Stimulated activated memory B cell treated with anti-CD40 and anti-IgM and Interleukin-4, amounts not matched to agents 10 μg/mL and 1 μg/mL and 100 μg/mL, for 72 hours (primary cell): ENCODE measurements around the gene OR2B2.
A peak's percentile ranks its signal among the peaks of the same experiment; 100 is the strongest.

Source experiments
- ATAC-seq: fragments of 150-1000 bp; cut with Tn5 transposase; 2 replicates; pipeline ENCODE4 v1.10.0; 2021
- H3K27ac Mint-ChIP-seq: one replicate; pipeline ENCODE4 v1.8.0; 2022; ENCODE audit warnings: mild to moderate bottlenecking, mixed read lengths
- H3K27me3 Mint-ChIP-seq: one replicate; pipeline ENCODE4 v1.8.0; 2022; ENCODE audit warnings: mixed read lengths
- H3K36me3 Mint-ChIP-seq: one replicate; pipeline ENCODE4 v1.8.0; 2022; ENCODE audit warnings: mixed read lengths
- H3K4me1 Mint-ChIP-seq: one replicate; pipeline ENCODE4 v1.8.0; 2022; ENCODE audit warnings: mixed read lengths
- H3K4me3 Mint-ChIP-seq: one replicate; pipeline ENCODE4 v1.8.0; 2022; ENCODE audit warnings: mild to moderate bottlenecking, moderate library complexity, mixed read lengths
- H3K9me3 Mint-ChIP-seq: one replicate; pipeline ENCODE4 v1.8.0; 2022; ENCODE audit warnings: mixed read lengths

OR2B2 gene

GRCh38 chr6:27899543-27899942 lies 12.7 kb downstream of the OR2B2 start:
- Mint-ChIP-seq H3K27ac (no peak overlapping the region), H3K36me3 (no peaks in the 10 kb centered on the region), H3K4me3 (no peak overlapping the region), H3K27me3 (no peaks in the 10 kb centered on the region), H3K4me1 (peaks cover 8% of the 10 kb centered on the region), H3K9me3 (no peaks in the 10 kb centered on the region)
- no peak for ATAC-seq

- H3K27ac Mint-ChIP-seq = no peak overlapping the region
- H3K27me3 Mint-ChIP-seq = no peaks in the 10 kb centered on the region
- no peak for ATAC-seq
- H3K9me3 Mint-ChIP-seq = no peaks in the 10 kb centered on the region
- no peaks in the 10 kb centered on the region for H3K36me3 Mint-ChIP-seq
- H3K4me3 Mint-ChIP-seq = no peak overlapping the region
- H3K4me1 Mint-ChIP-seq = peaks cover 16% of the 10 kb centered on the region
Measured at GRCh38 chr6:27897580-27898206, 14.5 kb downstream of the OR2B2 start.

- ATAC-seq = no peak
- peaks cover 15% of the 10 kb centered on the region for H3K4me1 Mint-ChIP-seq
- no peaks in the 10 kb centered on the region for H3K36me3 Mint-ChIP-seq
- no peaks in the 10 kb centered on the region for H3K27me3 Mint-ChIP-seq
- H3K27ac Mint-ChIP-seq = no peak overlapping the region
- H3K9me3 Mint-ChIP-seq = peaks cover 2% of the 10 kb centered on the region
- no peak overlapping the region for H3K4me3 Mint-ChIP-seq
Measured at GRCh38 chr6:27896398-27896796, 15.8 kb downstream of the OR2B2 start.

- peak; percentile 44 for ATAC-seq
- H3K27me3 Mint-ChIP-seq = no peaks in the 10 kb centered on the region
- H3K27ac Mint-ChIP-seq = no peak overlapping the region
- H3K4me1 Mint-ChIP-seq = peaks cover 22% of the 10 kb centered on the region
- H3K9me3 Mint-ChIP-seq = peaks cover 3% of the 10 kb centered on the region
- H3K36me3 Mint-ChIP-seq = no peaks in the 10 kb centered on the region
- no peak overlapping the region for H3K4me3 Mint-ChIP-seq
Measured at GRCh38 chr6:27894839-27895762, 17.1 kb downstream of the OR2B2 start.

- Mint-ChIP-seq H3K4me3 (no peak overlapping the region), H3K27me3 (no peaks in the 10 kb centered on the region), H3K27ac (no peak overlapping the region), H3K9me3 (peaks cover 3% of the 10 kb centered on the region), H3K36me3 (no peaks in the 10 kb centered on the region), H3K4me1 (peaks cover 30% of the 10 kb centered on the region)
- ATAC-seq = peak; percentile 44
Measured at GRCh38 chr6:27893836-27894807, 18.1 kb downstream of the OR2B2 start.

- Mint-ChIP-seq H3K4me1 (peaks cover 30% of the 10 kb centered on the region), H3K27ac (no peak overlapping the region), H3K4me3 (no peak overlapping the region)
Measured at GRCh38 chr6:27893059-27893835, 18.9 kb downstream of the OR2B2 start.

GRCh38 chr6:27892649-27893058 lies 19.5 kb downstream of the OR2B2 start:
- Mint-ChIP-seq H3K36me3 (no peaks in the 10 kb centered on the region), H3K27me3 (no peaks in the 10 kb centered on the region), H3K4me3 (no peak overlapping the region), H3K27ac (no peak overlapping the region), H3K4me1 (peaks cover 30% of the 10 kb centered on the region), H3K9me3 (peaks cover 3% of the 10 kb centered on the region)
- no peak for ATAC-seq

More at GRCh38 chr6:27893059-27893835, 18.9 kb downstream of the OR2B2 start:
- ATAC-seq = peak; percentile 83
- Mint-ChIP-seq H3K9me3 (peaks cover 3% of the 10 kb centered on the region), H3K36me3 (no peaks in the 10 kb centered on the region), H3K27me3 (no peaks in the 10 kb centered on the region)

GRCh38 chr6:27891320-27891875 lies 20.8 kb downstream of the OR2B2 start:
- H3K27me3 Mint-ChIP-seq = no peaks in the 10 kb centered on the region
- no peaks in the 10 kb centered on the region for H3K36me3 Mint-ChIP-seq
- no peak overlapping the region for H3K4me3 Mint-ChIP-seq
- H3K4me1 Mint-ChIP-seq = peaks cover 30% of the 10 kb centered on the region
- H3K9me3 Mint-ChIP-seq = peaks cover 3% of the 10 kb centered on the region
- H3K27ac Mint-ChIP-seq = no peak overlapping the region
- ATAC-seq = no peak

- H3K4me1 Mint-ChIP-seq = peaks cover 30% of the 10 kb centered on the region
- no peak overlapping the region for H3K4me3 Mint-ChIP-seq
- ATAC-seq = peak; percentile 74
- no peaks in the 10 kb centered on the region for H3K27me3 Mint-ChIP-seq
- no peak overlapping the region for H3K27ac Mint-ChIP-seq
- H3K36me3 Mint-ChIP-seq = no peaks in the 10 kb centered on the region
- H3K9me3 Mint-ChIP-seq = peaks cover 3% of the 10 kb centered on the region
Measured at GRCh38 chr6:27890445-27891319, 21.5 kb downstream of the OR2B2 start.

- Mint-ChIP-seq H3K4me3 (no peak overlapping the region), H3K4me1 (peaks cover 30% of the 10 kb centered on the region), H3K27me3 (no peaks in the 10 kb centered on the region), H3K36me3 (no peaks in the 10 kb centered on the region), H3K9me3 (peaks cover 3% of the 10 kb centered on the region), H3K27ac (no peak overlapping the region)
- ATAC-seq = no peak
Measured at GRCh38 chr6:27889628-27890444, 22.4 kb downstream of the OR2B2 start.

GRCh38 chr6:27889275-27889627 lies 22.9 kb downstream of the OR2B2 start:
- H3K27ac Mint-ChIP-seq = no peak overlapping the region
- H3K9me3 Mint-ChIP-seq = peaks cover 3% of the 10 kb centered on the region
- peaks cover 30% of the 10 kb centered on the region for H3K4me1 Mint-ChIP-seq
- no peaks in the 10 kb centered on the region for H3K36me3 Mint-ChIP-seq
- H3K27me3 Mint-ChIP-seq = no peaks in the 10 kb centered on the region
- no peak for ATAC-seq
- no peak overlapping the region for H3K4me3 Mint-ChIP-seq

GRCh38 chr6:27888566-27888965 lies 23.6 kb downstream of the OR2B2 start:
- Mint-ChIP-seq H3K4me3 (no peak overlapping the region), H3K9me3 (peaks cover 3% of the 10 kb centered on the region), H3K27me3 (no peaks in the 10 kb centered on the region), H3K4me1 (peaks cover 28% of the 10 kb centered on the region), H3K27ac (no peak overlapping the region), H3K36me3 (no peaks in the 10 kb centered on the region)
- ATAC-seq = no peak

- no peaks in the 10 kb centered on the region for H3K36me3 Mint-ChIP-seq
- H3K4me1 Mint-ChIP-seq = peaks cover 11% of the 10 kb centered on the region
- H3K4me3 Mint-ChIP-seq = no peak overlapping the region
- H3K27ac Mint-ChIP-seq = no peak overlapping the region
- no peak for ATAC-seq
- no peaks in the 10 kb centered on the region for H3K27me3 Mint-ChIP-seq
- H3K9me3 Mint-ChIP-seq = no peaks in the 10 kb centered on the region
Measured at GRCh38 chr6:27886073-27886472, 26.1 kb downstream of the OR2B2 start.
